Activated CD8-positive, alpha-beta memory T cell treated with anti-CD3 and anti-CD28 coated beads, Interleukin-2, amount 10 ng/mL, durations not matched to agents 7 days and 5 days (primary cell): ENCODE results near the gene DIO3. TPM values are rescaled to one million over a fixed set of nuclear protein-coding genes. Genes with fewer than 3 reads are reported as not detected.
A peak's percentile ranks its signal among the peaks of the same experiment; 100 is the strongest.

ENCODE experiments used
- ATAC-seq: fragments of 150-1000 bp; cut with Tn5 transposase; one replicate; pipeline ENCODE4 v1.10.0; 2021; ENCODE audit warnings: moderate library complexity
- CTCF ChIA-PET: fragments of 350-600 bp; sonication (Branson Sonifier 250); formaldehyde crosslinking; loops from one replicate; lab custom pipeline; 2021; ENCODE audit warnings: antibody characterized with exemption; lab: Charles Lee
- DNase-seq: peaks from one replicate; pipeline ENCODE4 v3.0.0-alpha.2; 2020
- H3K27ac Mint-ChIP-seq: one replicate; pipeline ENCODE4 v1.8.0; 2021; ENCODE audit warnings: mild to moderate bottlenecking, mixed read lengths
- H3K27me3 Mint-ChIP-seq: one replicate; pipeline ENCODE4 v1.8.0; 2021; ENCODE audit warnings: mixed read lengths
- H3K36me3 Mint-ChIP-seq: one replicate; pipeline ENCODE4 v1.8.0; 2021; ENCODE audit warnings: mild to moderate bottlenecking, mixed read lengths
- H3K4me1 Mint-ChIP-seq: one replicate; pipeline ENCODE4 v1.8.0; 2021; ENCODE audit warnings: mixed read lengths
- H3K4me3 Mint-ChIP-seq: one replicate; pipeline ENCODE4 v1.8.0; 2021; ENCODE audit warnings: mild to moderate bottlenecking, moderate library complexity, mixed read lengths
- H3K9me3 Mint-ChIP-seq: one replicate; pipeline ENCODE4 v1.8.0; 2022; ENCODE audit warnings: low read depth, mixed read lengths
- total RNA-seq, 2 experiments: library from RNA; stranded (reverse); gene quantifications; one replicate each; pipeline ENCODE4 v1.2.3, GENCODE V29; 2021

The DIO3 gene
- total RNA-seq, 2 experiments from 2014 or later, result not detected

DNA sequence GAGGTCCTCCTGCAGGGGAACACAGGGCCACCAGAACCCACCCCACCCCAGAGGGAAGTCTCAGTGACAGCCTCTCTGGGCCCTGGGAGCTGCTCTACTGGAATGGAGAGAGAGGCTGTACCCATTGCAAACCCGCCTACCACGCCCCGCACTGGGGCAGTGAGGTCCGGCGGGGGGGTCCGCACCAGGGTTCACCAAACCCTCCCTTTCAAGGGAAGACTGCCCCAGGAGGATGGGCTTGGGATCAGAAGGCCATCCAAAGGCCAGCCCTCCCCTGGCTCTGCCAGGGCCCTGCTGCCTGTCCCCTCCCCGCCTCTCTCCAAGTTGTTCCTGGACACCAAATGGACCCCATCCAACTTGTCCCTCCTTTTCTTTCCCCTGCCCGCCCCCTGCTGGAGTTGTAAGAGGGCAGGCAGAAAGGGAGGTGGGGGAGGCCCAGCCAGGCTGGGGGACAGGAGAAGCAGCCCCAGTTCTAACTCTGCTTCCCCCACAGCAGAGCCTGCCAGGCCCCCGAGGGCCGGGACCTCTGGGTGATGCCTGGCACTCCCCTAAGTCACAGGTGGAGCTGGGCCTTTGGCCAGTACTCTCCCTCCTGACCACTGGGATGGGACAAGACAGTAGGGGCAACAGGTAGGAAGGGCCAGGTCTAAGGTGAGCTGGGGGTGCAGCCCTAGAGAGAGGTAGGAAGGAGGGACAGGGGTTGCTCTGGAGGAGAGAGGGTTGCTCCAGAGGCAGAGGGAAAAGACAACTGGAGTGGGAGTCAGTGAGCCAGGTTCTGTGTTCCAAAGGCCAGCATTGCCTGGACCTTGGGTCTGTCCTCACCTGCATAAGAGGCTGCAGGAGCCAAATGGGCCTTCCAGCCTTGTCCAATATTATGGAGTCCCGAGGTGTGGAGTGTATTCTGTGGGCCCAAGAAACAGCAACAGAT is 3.2 kb upstream of the DIO3 start:
- DNase-seq (no peak), ATAC-seq (no peak)
- no peaks in the 10 kb centered on the region for H3K4me1 Mint-ChIP-seq
- CTCF ChIA-PET, result no interaction called here
- no peaks in the 10 kb centered on the region for H3K9me3 Mint-ChIP-seq
- H3K4me3 Mint-ChIP-seq, result no peak overlapping the region
- H3K36me3 Mint-ChIP-seq, result peaks cover 4% of the 10 kb centered on the region
- peaks cover 34% of the 10 kb centered on the region for H3K27me3 Mint-ChIP-seq
- H3K27ac Mint-ChIP-seq, result no peak overlapping the region

DNA sequence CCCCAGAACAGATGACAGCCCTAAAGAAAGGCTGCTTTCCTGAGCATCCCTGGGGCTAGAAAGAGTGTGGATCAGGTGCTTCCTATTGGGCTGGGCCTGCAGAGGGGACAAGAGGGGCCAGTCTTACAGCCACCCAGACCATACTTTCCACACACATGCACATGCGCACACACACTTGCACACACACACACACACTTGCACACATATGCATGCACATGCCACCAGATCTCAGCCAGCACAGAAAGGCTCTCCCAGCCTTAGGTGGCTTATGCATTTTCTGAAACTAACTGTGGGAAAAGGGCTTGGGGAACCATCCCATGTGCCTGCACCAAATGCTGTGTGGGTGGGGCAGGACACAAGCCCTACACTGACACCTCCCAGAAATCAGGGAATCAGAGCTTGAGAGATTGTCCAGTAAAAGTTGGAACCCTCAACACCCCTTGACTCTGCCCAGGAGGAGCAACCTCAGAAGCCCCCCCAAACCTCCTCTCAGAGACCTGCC is 2.5 kb upstream of the DIO3 start:
- peaks cover 41% of the 10 kb centered on the region for H3K27me3 Mint-ChIP-seq
- H3K4me1 Mint-ChIP-seq, result no peaks in the 10 kb centered on the region
- H3K9me3 Mint-ChIP-seq, result no peaks in the 10 kb centered on the region
- peaks cover 7% of the 10 kb centered on the region for H3K36me3 Mint-ChIP-seq
- CTCF ChIA-PET, result no interaction called here
- H3K4me3 Mint-ChIP-seq, result no peak overlapping the region
- ATAC-seq (no peak), DNase-seq (no peak)
- no peak overlapping the region for H3K27ac Mint-ChIP-seq

DNA sequence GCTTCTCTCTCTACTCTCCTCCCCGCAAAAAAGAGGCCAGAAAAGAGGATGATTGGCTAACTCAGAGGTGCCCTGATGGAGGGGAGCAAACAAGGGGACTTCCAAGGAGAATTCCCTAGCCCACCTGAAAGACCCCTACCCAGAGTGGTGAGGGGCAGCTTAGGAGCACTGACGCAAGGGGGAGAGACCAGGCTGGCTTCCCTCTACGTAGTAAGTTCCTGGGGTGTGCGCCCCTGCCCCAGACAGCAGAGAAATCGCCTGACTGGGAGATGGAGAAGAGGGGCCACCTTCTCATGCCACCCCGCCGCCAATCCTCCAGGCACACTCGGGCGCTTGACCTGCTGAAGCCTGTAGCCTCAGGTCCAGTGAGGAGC is 2.1 kb upstream of the DIO3 start:
- CTCF ChIA-PET, result no interaction called here
- ATAC-seq, result no peak
- Mint-ChIP-seq H3K4me1 (no peaks in the 10 kb centered on the region), H3K27me3 (peaks cover 46% of the 10 kb centered on the region), H3K36me3 (peaks cover 7% of the 10 kb centered on the region), H3K27ac (no peak overlapping the region), H3K4me3 (no peak overlapping the region), H3K9me3 (no peaks in the 10 kb centered on the region)
- no peak for DNase-seq

GRCh38 chr14:101559624-101560533 is 1.4 kb upstream of the DIO3 start:
- no peak overlapping the region for H3K27ac Mint-ChIP-seq
- ATAC-seq (no peak), DNase-seq (no peak)
- peaks cover 7% of the 10 kb centered on the region for H3K36me3 Mint-ChIP-seq
- no peak overlapping the region for H3K4me3 Mint-ChIP-seq
- CTCF ChIA-PET, result no interaction called here
- H3K9me3 Mint-ChIP-seq, result no peaks in the 10 kb centered on the region
- H3K4me1 Mint-ChIP-seq, result no peaks in the 10 kb centered on the region
- H3K27me3 Mint-ChIP-seq, result peaks cover 50% of the 10 kb centered on the region

GRCh38 chr14:101560534-101561113 is 671 bp upstream of the DIO3 start:
- H3K4me3 Mint-ChIP-seq, result no peak overlapping the region

GRCh38 chr14:101561897-101562490 is 699 bp downstream of the DIO3 start:
- ATAC-seq, result no peak
- no peak overlapping the region for H3K4me3 Mint-ChIP-seq
- CTCF ChIA-PET, result no interaction called here

More at GRCh38 chr14:101560534-101561113, 671 bp upstream of the DIO3 start:
- Mint-ChIP-seq H3K36me3 (peaks cover 10% of the 10 kb centered on the region), H3K9me3 (no peaks in the 10 kb centered on the region), H3K4me1 (peaks cover 2% of the 10 kb centered on the region), H3K27ac (no peak overlapping the region), H3K27me3 (peaks cover 58% of the 10 kb centered on the region)
- no peak for DNase-seq
- ATAC-seq, result no peak
- CTCF ChIA-PET, result no interaction called here

DNA sequence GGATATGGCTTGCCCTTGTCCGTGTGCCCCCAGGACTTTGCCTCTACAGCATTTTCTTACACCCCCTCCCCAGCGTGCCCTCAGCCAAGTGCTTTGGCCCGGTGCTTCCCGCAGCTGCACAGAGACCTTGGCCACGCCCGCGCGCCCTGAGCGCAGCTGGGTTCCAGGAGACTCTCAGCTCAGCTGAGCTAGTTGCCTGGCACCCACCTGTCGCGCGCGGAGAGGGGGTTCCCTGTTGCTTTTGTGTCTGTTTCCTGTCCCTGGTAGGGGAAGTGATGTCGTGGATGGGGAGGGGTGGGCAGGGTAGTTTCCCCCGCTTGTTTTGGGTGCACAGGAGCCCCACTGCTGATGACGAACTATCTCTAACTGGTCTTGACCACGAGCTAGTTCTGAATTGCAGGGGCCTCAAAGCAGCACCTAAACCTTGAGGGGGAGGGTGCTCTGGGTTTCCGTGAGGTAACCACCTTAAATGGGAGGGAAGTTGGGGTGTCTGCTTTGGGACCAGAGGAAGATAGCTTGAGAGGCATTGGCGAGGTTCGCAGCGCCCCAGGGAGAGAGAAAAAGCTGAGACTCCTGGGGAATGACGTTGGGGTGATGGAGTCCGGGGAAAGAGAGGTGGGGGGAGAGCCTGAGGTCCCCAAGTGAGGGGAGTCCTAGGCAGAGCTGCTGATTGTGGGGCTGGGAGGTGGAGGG is 1.5 kb downstream of the DIO3 start:
- ATAC-seq, result no peak
- Mint-ChIP-seq H3K4me1 (peaks cover 2% of the 10 kb centered on the region), H3K9me3 (no peaks in the 10 kb centered on the region), H3K27me3 (peaks cover 77% of the 10 kb centered on the region), H3K36me3 (peaks cover 10% of the 10 kb centered on the region), H3K4me3 (no peak overlapping the region), H3K27ac (no peak overlapping the region)
- CTCF ChIA-PET, result no interaction called here
- no peak for DNase-seq

More at GRCh38 chr14:101561897-101562490, 699 bp downstream of the DIO3 start:
- Mint-ChIP-seq H3K36me3 (peaks cover 10% of the 10 kb centered on the region), H3K9me3 (no peaks in the 10 kb centered on the region), H3K27me3 (peaks cover 71% of the 10 kb centered on the region), H3K4me1 (peaks cover 2% of the 10 kb centered on the region), H3K27ac (peak overlapping the region; percentile 24)
- DNase-seq, result no peak

DNA sequence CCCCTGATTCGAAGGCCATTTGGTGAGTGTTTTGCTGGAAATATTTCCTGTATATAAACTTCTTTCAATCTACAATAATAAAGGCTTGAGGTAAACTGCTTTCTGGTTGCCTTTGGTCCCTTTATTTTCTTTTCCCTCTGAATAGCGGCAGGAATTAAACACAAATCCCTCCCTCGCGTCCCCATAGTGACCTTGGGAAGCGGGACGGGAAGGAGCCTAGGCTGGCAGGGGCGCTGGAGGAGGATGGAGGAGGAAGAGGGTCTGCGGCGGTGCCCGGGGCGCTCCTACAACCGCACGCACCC is 2.0 kb downstream of the DIO3 start:
- Mint-ChIP-seq H3K4me1 (peaks cover 2% of the 10 kb centered on the region), H3K9me3 (no peaks in the 10 kb centered on the region), H3K4me3 (no peak overlapping the region), H3K27ac (no peak overlapping the region), H3K36me3 (peaks cover 10% of the 10 kb centered on the region), H3K27me3 (peaks cover 78% of the 10 kb centered on the region)
- ATAC-seq (no peak), DNase-seq (no peak)
- CTCF ChIA-PET, result no interaction called here

- ATAC-seq (no peak), DNase-seq (no peak)
- Mint-ChIP-seq H3K27ac (no peak overlapping the region), H3K36me3 (peaks cover 10% of the 10 kb centered on the region), H3K27me3 (peaks cover 73% of the 10 kb centered on the region), H3K9me3 (no peaks in the 10 kb centered on the region), H3K4me1 (peaks cover 2% of the 10 kb centered on the region), H3K4me3 (no peak overlapping the region)
- CTCF ChIA-PET, result no interaction called here
Observed at GRCh38 chr14:101563654-101564443, 2.6 kb downstream of the DIO3 start.

- Mint-ChIP-seq H3K4me3 (no peak overlapping the region), H3K27me3 (peaks cover 72% of the 10 kb centered on the region), H3K36me3 (peaks cover 10% of the 10 kb centered on the region), H3K27ac (no peak overlapping the region), H3K9me3 (no peaks in the 10 kb centered on the region), H3K4me1 (peaks cover 2% of the 10 kb centered on the region)
- ATAC-seq (no peak), DNase-seq (no peak)
- CTCF ChIA-PET, result no interaction called here
Observed at GRCh38 chr14:101564444-101564776, 3.1 kb downstream of the DIO3 start.

- peaks cover 68% of the 10 kb centered on the region for H3K27me3 Mint-ChIP-seq
- no peaks in the 10 kb centered on the region for H3K9me3 Mint-ChIP-seq
- H3K27ac Mint-ChIP-seq, result no peak overlapping the region
- CTCF ChIA-PET, result no interaction called here
- DNase-seq, result no peak
- H3K36me3 Mint-ChIP-seq, result peaks cover 10% of the 10 kb centered on the region
- H3K4me1 Mint-ChIP-seq, result peaks cover 2% of the 10 kb centered on the region
- no peak overlapping the region for H3K4me3 Mint-ChIP-seq
- ATAC-seq, result no peak
Observed at GRCh38 chr14:101564819-101565698, 3.8 kb downstream of the DIO3 start.
